ENCODE measurements around the gene PCGF1. TPM values are rescaled to one million over a fixed set of nuclear protein-coding genes. Genes with fewer than 3 reads are reported as not detected.

PCGF1 gene
- total RNA-seq: 30.7 and 33.7 TPM in 2 replicates

DNA sequence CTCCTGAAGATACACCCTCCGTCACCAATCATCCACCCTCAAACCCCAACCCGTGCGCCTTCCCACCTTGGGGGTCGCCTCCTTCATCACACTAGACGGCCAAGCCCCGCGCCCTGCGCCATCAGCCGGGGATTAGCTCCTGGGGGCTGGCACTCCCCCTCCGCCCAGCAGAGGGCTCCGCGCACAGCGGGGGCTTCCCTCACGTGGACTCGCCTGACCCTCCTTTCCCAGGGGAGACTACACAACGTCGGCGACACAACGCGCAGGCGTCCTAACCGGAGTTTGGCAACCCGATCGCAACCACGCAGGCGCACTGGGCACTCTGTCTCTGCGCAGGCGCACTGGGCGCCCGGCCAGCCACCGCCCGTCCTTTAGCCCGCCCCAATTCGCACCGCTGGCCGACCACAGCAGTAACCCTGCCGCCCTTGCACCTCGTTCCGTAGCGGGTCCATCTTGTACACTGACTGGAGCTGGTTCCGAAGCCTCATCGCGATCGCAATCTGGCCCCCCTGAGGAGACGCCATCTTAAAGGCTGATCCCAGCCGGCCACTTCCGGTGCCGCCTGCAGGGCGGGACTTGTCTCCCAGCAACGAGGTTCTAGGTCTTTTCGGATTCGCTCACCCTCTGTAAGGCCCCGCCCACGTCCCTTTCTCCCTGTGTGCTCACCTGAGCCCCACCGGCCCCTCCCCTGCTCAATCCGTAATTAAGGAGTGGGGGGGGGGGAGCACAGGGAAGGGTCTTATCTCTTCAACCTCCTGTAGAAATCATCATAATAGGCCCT is at the start of gene PCGF1:
Gene PCGF1 (minus strand): TSS at position 551 of the 781 bp plus-strand sequence. CDS start 27 bp downstream, at position 524.

DNA sequence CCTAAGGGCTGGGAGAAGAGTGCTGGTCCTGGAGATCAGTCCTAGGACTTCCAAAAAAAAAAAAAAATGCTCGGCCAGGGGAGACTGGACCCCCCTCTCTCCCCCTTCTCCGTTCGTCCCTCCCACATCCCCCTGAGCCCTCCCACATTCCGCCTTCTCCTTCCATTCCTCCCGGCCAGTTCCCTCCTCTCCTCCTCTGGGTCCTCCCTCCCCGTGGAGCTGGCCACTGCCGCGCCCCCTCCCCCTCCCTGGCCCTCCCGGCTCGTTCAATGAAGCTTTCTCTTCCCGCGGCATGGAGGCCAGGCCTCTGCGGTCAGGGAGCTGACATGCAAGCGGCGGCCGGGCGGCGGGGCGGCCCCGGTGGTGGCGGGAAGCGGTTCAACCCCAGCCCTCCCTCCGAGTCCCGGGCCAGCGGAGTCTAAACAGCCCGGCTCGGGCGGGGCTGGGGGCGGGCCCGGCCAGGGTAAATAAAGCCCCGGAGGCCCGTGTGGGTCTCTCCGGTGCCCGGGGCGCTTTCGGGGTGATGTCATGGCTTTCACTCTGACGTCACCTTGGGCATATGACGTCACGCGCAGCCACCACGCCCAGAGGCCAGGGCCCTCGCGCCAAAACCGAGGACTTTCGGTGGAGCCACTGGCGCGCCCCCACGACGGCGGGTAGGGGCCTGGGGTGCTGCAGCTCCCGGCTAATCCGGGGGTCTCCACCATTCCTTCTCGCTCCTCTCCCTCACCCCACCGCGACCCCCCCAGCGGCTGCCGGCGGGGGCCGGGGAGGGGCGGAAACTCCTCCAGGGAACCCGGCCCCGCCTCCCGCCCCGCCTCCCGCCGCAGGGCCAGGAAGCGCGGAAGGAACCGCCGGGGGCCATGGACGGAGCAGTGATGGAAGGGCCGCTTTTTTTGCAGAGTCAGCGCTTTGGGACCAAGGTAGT is 46.7 kb upstream of the PCGF1 start, which contains the start of the genes DOK1 and LOXL3:
Gene DOK1 (plus strand): TSS at position 829 of the 928 bp plus-strand sequence. CDS start 35 bp downstream, at position 864.
Gene LOXL3 (minus strand): TSS at position 51 of the 928 bp plus-strand sequence. CDS start 1,308 bp downstream, outside the sequence.

DNA sequence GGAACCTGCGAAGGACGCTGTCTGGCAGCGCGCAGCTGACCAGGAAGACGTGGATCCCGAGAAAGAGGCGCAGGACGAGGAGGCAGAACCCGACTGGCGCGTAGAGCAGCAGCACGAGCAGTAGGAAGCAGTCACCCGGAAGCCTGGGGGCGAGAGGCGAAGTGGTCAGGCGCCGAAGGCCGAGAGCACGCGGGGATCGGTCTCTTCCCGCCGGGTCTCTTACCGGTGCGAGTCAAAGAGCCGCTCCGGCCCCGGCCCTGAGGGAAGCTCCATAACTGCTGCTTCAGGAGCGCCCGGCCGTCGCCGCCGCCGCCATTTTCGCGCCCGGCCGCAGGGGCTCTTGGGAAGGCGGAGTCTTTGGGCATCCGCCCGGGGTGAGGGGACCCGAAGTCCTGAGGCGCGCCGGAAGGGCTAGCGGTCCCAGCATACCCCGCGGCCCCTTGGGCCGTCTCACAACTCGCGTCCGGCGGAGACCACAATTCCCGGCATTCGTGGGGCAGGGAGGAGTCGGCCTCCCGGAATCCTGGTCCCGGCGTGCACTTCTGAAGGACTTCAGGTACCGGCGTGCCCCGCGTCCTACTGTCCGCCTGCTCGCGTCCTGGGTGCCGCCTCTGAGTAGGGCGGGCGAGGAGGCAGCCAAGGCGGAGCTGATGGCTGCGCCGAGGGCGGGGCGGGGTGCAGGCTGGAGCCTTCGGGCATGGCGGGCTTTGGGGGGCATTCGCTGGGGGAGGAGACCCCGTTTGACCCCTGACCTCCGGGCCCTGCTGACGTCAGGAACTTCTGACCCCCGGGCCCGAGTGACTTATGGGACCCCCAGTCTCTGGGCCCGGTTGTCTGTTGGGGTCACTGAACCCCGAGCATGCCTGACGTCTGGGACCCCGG is 22.1 kb upstream of the PCGF1 start, which contains the start of the genes AUP1 and HTRA2:
Gene AUP1 (minus strand): TSS at position 350 of the 882 bp plus-strand sequence. CDS start 77 bp downstream, at position 273.
Gene HTRA2 (plus strand): TSS at position 577 of the 882 bp plus-strand sequence. CDS start 74 bp downstream, at position 651.

DNA sequence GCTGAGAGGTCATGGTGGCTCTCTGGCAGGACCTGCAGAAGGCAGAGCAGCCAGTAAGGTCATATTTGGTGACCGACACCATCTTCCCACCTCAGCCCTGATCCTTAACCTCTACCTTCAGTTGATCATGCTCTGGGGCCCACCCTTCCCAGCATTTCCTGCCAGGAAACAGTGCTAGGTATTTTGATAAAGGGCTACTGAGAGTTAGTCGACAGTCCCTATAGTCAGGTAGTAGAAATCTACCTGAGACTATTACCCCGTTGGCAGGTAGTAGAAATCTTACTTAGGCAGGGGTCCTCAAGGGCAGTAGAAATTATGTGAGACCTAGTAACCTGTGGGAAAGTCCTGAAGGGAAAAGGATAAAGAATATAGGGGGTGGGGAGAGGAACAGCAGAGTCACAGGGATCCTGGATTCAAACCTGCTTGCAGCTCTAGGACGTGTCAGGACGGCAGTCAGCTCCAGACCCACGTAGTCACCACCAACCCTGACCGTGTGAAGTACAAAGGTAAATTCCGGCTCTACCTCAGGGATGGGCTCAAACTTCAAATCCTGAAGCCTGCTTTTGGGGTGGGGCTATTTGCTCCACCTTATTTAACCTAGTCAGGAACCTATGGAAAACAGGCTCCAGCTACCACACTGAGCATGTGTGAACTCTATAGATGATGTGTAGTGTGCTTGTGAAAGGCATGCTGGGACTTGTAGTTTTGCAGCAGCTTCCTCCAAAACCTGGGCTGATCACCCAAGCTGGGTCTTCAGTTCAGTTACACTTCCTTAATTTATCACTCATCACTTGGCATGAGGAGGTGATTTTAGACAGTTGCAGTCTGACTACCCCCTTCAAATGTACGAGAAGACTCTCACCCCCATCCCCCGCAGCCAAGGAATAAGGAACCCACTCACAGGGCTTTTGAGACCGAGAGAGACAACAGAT is 18.5 kb upstream of the PCGF1 start, which contains the start of gene DQX1:
Gene DQX1 (minus strand): TSS at position 515 of the 932 bp plus-strand sequence. CDS start 502 bp downstream, at position 13.

DNA sequence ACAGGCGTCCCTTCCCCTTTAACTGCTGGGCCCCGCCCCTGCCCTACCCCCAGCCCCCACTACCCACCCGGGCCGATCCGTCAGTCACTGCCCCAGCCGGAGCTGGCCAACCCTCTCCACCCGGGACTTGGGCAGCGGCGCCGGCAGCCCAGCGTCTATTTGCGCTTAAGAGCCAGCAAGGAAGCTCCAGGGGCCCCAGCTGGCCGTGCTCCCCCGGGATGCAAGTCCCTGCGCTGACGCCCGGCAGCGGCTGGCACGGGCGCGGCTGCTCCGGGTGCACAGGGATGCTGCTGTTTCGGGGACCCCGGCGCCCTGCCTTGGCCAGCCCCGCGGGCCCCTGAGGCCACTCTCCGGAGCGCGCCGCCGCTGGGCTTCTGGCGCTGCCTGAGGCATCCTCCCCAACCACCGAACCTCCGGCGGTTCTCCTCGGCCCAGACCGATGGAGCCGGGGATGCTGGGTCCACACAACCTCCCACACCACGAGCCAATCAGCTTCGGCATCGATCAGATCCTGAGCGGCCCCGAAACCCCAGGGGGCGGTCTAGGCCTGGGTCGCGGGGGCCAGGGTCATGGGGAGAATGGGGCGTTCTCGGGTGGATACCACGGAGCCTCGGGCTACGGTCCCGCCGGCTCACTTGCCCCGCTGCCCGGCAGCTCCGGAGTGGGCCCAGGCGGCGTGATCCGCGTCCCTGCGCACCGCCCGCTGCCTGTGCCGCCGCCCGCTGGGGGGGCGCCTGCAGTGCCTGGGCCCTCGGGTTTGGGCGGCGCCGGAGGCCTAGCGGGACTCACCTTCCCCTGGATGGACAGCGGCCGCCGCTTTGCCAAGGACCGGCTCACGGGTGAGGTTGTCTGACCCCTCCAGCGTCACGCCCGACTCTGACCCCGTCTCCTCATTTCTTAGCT is 7.1 kb upstream of the PCGF1 start, which contains the start of gene TLX2:
Gene TLX2 (plus strand): TSS at position 83 of the 903 bp plus-strand sequence. CDS start 357 bp downstream, at position 440.

DNA sequence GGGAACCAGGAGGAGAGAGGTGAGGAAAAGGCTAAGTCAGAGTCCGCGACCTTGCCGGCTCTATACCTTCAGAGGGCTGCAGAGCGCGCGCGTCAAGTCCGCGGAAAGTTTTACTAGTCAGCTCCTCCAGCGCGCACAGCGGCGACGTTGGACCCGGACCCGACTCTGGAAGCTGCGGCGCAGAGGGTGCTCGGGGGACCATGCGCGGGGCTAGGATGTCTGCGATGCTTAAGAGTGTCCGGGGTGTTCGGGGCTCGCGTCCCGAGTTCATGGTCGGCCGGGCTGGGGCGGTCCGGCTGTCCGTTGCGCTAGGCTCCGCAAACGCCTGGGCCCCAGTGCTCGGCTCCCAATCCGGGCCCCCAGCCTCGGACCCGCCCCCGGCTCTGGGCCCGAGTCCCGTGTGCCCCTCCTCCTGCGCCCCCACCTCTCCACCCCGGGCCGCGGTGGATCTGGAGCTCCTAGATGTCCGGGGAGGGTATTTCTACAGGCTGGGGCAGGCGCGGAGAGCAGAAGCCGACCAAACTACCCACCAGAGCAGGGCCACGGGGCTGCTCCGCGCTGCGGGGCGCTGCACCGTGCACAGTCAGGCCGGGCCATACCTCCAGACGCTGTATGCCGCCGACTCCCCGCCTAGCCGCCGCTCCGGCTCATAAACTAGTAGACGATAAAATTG is 8.1 kb downstream of the PCGF1 start, which contains the start of gene LBX2:
Gene LBX2 (minus strand): TSS at position 337 of the 673 bp plus-strand sequence. CDS start 66 bp downstream, at position 271.

DNA sequence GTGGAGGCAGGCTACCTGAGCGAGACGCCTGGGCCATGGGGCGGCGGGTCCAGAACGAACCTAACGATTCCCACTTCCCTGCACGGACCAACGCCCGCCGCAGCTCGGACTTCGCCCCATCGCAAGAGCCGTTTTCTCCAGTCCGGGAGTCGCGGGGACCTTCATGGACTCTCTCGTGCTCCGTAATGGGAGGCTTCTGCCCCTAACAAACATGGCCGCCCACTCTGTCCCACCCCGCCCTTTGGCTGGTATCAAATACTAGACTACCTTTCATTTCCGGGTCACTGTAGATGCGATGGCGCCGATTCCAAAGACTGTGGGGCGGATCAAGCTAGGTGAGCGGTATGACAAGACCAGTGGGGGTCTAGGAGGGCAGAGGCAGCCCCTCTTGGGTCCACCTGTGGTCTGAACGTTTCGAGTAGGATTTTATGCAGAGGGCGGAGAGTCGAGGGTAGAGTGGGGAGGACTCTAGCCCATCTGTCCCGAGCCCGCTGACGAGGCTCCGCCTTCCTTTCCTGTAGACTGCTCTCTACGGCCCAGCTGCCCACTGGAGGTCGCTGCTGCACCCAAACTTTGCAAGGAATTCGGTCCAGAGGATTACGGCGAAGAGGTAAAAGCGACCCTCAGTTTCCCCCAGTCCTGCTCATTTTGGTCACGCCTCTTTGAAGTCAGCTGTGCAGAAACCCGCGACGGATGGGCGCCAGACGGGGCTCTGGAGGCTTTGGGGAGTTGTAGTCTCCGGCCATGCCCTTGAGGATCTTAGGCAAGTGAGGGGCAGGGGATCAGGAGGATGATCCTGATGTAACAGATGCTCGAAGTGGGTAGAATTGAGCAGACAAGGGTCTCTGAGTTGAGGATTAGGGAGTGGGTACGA is 24.5 kb downstream of the PCGF1 start, which contains the start of the genes CCDC142 and TTC31:
Gene CCDC142 (minus strand): TSS at position 198 of the 874 bp plus-strand sequence. CDS start 161 bp downstream, at position 37.
Gene TTC31 (plus strand): TSS at position 281 of the 874 bp plus-strand sequence. CDS start 15 bp downstream, at position 296.

DNA sequence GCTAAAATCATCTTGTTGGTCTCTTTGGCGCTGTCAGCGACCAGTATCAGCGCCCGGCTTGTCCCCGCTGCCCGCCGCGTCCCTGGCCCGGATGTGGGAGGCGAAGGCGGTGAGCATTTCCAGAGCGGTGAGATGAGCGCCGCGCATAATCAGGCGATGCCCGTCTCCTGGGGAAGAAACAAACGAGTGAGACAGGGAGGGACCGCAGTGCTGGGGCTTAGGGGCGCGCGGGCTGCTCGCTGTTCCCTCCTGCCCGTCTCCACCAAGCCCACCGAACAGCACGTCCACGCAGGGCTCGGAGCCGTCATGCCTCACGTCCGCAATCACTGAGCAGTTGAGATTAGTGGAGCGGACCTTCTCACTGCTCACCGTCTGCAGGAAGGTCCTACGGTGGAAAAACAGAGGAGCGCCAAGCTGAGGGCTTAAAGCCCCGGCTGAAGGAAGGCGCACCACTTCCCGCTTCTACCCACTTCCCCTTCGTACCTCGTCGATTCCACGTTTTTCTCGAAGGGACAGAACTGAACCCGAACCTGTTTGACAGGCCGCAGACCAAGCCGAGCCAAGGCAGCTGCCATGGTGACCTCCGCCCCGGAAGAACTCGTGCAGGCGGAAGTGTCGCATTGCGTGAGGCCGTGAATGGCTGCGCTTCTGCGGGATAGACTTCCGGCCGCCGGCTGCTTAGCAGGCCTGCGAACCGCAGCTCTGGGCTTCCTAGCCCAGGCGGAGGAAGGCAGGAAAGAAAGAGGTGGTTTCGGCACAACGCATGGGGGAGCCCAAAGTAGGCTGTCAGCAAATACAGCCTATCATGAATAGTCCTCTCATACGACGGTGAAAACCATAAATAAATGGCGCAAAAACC is 35.2 kb downstream of the PCGF1 start, which contains the start of gene MRPL53:
Gene MRPL53 (minus strand): TSS at position 595 of the 859 bp plus-strand sequence. CDS start 20 bp downstream, at position 575.

DNA sequence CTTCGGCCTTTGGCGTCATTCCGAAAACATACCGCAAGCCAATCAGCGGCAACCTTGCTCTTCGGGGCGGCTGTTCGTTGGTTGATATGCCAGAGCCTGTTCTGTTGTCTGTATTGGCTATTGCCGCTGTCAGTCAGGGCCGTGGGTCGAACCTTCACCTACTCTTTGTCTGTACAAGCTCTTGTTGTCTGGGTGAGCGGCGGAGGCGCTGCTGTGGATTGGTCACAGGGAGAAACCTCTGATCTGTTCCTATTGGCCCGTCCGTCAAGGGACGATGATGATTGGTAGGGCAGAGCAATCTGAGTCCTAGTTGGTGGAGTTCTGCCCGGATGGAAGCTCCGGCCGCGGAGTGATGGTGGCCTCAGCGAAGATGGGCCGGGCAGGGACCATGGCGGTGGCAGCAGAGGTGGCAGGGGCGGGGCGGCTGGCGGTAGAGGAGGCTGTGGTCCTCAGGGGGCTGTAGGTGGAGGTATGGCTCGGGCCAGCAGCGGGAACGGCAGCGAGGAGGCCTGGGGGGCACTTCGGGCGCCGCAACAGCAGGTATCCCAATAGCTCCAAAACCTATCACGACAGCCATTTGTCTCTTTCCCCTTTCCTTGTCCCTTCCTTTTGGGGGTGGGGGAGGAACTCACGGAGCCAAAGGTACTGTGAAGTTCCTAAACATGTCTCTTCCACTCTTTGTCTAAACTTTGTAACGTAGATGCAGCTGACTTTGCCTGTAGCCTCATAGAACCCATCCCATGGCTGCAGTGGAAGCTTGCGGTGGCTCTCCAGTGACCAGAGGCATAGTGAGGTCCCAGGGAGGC is 49.2 kb downstream of the PCGF1 start, which contains the start of gene WBP1:
Gene WBP1 (plus strand): TSS at position 307 of the 806 bp plus-strand sequence. CDS start 165 bp downstream, at position 472.

Other genes starting within 250 kb of the PCGF1 start
- gene SLC4A5, start 164.3 kb downstream of the PCGF1 start, total RNA-seq: 0.24 and 0.64 TPM in 2 replicates
- 44.1 and 82.9 TPM in 2 replicates for gene DCTN1, start 127.4 kb downstream of the PCGF1 start, total RNA-seq
- 0.64 and 0.72 TPM in 2 replicates for gene C2orf81, start 86.1 kb downstream of the PCGF1 start, total RNA-seq
- gene WDR54, start 86.0 kb downstream of the PCGF1 start, total RNA-seq: 34.1 and 62.7 TPM in 2 replicates
- 24.3 and 53.7 TPM in 2 replicates for gene RTKN, start 65.8 kb downstream of the PCGF1 start, total RNA-seq
- 9.4 and 10.4 TPM in 2 replicates for gene INO80B, start 52.6 kb downstream of the PCGF1 start, total RNA-seq
- gene WBP1, start 49.3 kb downstream of the PCGF1 start, total RNA-seq: 29.6 and 32.8 TPM in 2 replicates
- 65.3 and 67.6 TPM in 2 replicates for gene MOGS, start 42.3 kb downstream of the PCGF1 start, total RNA-seq
- gene MRPL53, start 35.0 kb downstream of the PCGF1 start, total RNA-seq: 27.7 and 32.5 TPM in 2 replicates
- 11.3 and 14.5 TPM in 2 replicates for gene CCDC142, start 24.7 kb downstream of the PCGF1 start, total RNA-seq
- 8.0 and 10.9 TPM in 2 replicates for gene TTC31, start 24.6 kb downstream of the PCGF1 start, total RNA-seq
- 1.2 and 3.2 TPM in 2 replicates for gene LBX2, start 8.1 kb downstream of the PCGF1 start, total RNA-seq
- not detected in 2 replicates for gene TLX2, start 6.8 kb upstream of the PCGF1 start, total RNA-seq
- 2.8 and 4.6 TPM in 2 replicates for gene DQX1, start 18.5 kb upstream of the PCGF1 start, total RNA-seq
- 160 and 193 TPM in 2 replicates for gene AUP1, start 22.0 kb upstream of the PCGF1 start, total RNA-seq
- gene HTRA2, start 22.2 kb upstream of the PCGF1 start, total RNA-seq: 55.4 and 59.8 TPM in 2 replicates
- 0.21 and 1.4 TPM in 2 replicates for gene LOXL3, start 46.2 kb upstream of the PCGF1 start, total RNA-seq
- 3.0 and 3.9 TPM in 2 replicates for gene DOK1, start 47.0 kb upstream of the PCGF1 start, total RNA-seq
- gene M1AP, start 140.6 kb upstream of the PCGF1 start, total RNA-seq: 0.96 and 4.5 TPM in 2 replicates
- gene SEMA4F, start 146.6 kb upstream of the PCGF1 start, total RNA-seq: 5.8 and 8.7 TPM in 2 replicates